M059J (cell line): ENCODE results near the gene CMTM3. TPM values are rescaled to one million over a fixed set of nuclear protein-coding genes. Genes with fewer than 3 reads are reported as not detected.

ENCODE experiments used
- DNase-seq: peaks from one replicate; pipeline ENCODE4 v3.0.0-alpha.2; 2012; ENCODE audit warnings: low read depth
- total RNA-seq: library from RNA; depleted of rRNA; stranded (reverse); fragments of >200 nt; shearing (Covaris generic); gene quantifications from 2 replicates; pipeline ENCODE4 v1.2.3, GENCODE V29; 2014; rRNA removed

CMTM3 gene
- total RNA-seq, 1 experiment from 2014 or later = 33.6 TPM

DNA sequence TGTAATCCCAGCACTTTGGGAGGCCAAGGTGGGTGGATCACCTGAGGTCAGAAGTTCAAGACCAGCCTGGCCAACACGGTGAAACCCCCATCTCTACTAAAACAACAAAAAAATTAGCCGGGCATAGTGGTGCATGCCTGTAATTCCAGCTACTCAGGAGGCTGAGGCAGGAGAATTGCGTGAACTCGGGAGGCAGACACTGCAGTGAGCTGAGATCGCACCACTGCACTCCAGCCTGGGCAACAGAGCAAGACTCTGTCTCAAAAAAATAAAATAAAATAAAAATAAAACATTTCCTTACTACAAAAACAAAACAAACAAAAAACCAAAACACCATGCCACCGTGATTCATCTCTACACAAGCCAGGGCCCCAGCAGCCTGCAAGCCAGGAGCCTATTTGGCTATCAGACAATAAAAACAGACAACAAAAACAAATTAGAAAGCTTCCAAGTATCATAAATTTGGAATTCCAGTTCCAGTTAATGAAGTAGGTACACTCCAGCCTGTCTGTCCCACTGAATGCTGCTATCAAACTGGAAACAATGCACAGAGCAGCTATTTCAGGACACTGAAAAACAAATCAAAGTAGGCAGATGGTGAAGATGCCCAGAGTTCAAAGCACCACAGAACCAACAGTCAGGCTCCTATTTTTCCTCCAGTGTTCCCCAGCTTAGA is 57.3 kb downstream of the CMTM3 start:
- DNase-seq = peak; percentile 43

DNA sequence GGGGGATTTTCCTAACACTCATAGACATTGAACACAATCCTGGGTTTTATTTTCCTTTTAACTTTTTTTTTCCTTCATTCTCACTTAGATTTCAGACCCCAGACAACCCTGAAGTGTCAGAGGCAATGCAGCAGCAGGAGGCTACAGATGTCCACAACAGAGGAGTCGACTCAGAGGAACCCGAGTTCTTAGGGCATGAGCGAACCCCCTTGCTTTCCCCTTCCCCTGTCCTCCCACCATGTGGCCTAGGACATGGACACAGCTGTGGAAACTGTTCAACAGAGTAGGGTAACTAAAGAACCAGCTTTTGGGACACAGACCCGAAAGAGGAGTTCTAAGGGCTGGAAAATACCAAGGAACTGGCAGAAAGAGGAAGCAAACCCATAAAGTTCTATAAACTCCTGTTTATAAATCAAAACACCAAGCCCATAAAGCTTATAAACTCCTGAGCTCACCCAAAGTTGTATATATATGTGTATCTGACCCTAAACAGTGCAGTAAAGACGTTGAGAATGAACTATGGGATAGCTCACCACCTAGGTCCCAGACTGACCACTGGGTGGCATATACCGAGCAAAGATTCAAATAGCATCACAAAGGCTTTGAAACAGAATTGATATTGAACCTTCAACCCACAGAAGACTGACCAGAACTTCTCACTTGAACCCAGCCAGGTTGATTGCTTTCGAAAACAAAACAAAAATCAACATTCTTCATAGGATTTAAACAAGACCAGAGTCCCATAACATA is 58.1 kb downstream of the CMTM3 start:
- peak; percentile 48 for DNase-seq

Other genes starting within 250 kb of the CMTM3 start
- 0.05 TPM in 1 of 2 replicates, not detected in the other for gene CDH5, start 238.0 kb upstream of the CMTM3 start, total RNA-seq
- gene BEAN1, start 177.4 kb upstream of the CMTM3 start, total RNA-seq = not detected in 2 replicates
- gene TK2, start 54.6 kb upstream of the CMTM3 start, total RNA-seq = 13.6 and 25.2 TPM in 2 replicates
- gene CKLF, start 52.1 kb upstream of the CMTM3 start, total RNA-seq = 145 and 165 TPM in 2 replicates
- gene CMTM1, start 38.3 kb upstream of the CMTM3 start, total RNA-seq = 2.1 and 3.8 TPM in 2 replicates
- gene CMTM2, start 25.2 kb upstream of the CMTM3 start, total RNA-seq = not detected in 2 replicates
- 15.2 and 18.4 TPM in 2 replicates for gene CMTM4, start 92.0 kb downstream of the CMTM3 start, total RNA-seq
- 79.5 and 92.4 TPM in 2 replicates for gene DYNC1LI2, start 146.9 kb downstream of the CMTM3 start, total RNA-seq
- gene TERB1, start 196.9 kb downstream of the CMTM3 start, total RNA-seq = not detected in 2 replicates
- 91.2 and 127 TPM in 2 replicates for gene NAE1, start 226.3 kb downstream of the CMTM3 start, total RNA-seq
- not detected in 2 replicates for gene CA7, start 239.7 kb downstream of the CMTM3 start, total RNA-seq